ENCODE results near the gene WDPCP. TPM values are rescaled to one million over a fixed set of nuclear protein-coding genes. Genes with fewer than 3 reads are reported as not detected.
"Not testable (repeated sequence)": the region's sequence is repeated elsewhere in the genome, so short reads cannot be mapped to it uniquely, and the experiment has no call there.

The WDPCP gene
- total RNA-seq, 1 donor from 2014 or later: 5.7 TPM

DNA sequence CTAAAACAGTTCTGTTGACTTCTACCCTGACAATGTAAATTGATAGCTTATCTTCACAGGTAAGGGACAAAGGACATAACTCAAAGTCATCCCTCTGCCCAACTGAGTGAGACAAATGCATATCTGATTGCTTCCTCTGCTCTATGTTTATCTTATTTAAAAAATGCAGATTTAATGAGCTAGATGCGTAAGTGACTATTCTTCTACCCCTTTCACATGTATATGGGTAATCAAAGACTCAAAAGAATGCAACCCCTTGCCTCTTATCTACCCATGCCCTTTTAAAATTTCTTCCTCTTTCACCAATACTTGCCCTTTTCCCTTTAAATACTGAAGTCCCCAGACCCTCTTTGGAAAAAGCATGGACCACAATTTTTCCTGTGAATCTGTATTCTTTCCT lies 253.4 kb downstream of the WDPCP start:
- Mint-ChIP-seq H3K4me1 (ENCODE audit: unreplicated experiment) (peaks cover 12% of the 10 kb centered on the region), H3K4me3 (ENCODE audit: unreplicated experiment) (no peak overlapping the region), H3K9me3 (ENCODE audit: unreplicated experiment) (no peaks in the 10 kb centered on the region), H3K27me3 (ENCODE audit: unreplicated experiment) (no peaks in the 10 kb centered on the region), H3K36me3 (ENCODE audit: low read depth, unreplicated experiment) (no peaks in the 10 kb centered on the region), H3K27ac (ENCODE audit: unreplicated experiment) (no peak overlapping the region)
- no peak for DNase-seq (ENCODE audit: low spot score)
- no peak for TF ChIP-seq CTCF (IDR thresholded peaks at IDR 0.05; ENCODE audit: unreplicated experiment)

DNA sequence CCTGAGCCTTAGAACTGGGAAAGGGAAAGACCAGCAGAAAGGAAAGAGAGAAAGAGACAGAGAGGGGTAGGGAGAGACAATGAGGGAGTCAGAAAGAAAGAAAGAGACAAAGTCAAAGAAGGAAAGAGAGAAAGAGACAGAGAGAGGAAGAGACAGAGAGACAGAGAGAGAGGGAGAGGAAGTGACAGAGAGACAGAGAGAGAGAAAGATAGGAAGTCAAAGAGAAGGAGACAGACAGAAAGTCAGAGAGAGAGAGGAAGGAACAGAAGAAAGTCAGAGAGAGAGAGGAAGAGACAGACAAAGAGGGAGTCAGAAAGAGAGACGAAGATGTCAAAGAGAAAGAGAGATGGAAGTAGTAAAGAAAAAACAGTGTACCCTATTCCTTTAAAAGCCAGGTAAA lies 261.8 kb downstream of the WDPCP start:
- no peak for TF ChIP-seq CTCF (IDR thresholded peaks at IDR 0.05; ENCODE audit: unreplicated experiment)

DNA sequence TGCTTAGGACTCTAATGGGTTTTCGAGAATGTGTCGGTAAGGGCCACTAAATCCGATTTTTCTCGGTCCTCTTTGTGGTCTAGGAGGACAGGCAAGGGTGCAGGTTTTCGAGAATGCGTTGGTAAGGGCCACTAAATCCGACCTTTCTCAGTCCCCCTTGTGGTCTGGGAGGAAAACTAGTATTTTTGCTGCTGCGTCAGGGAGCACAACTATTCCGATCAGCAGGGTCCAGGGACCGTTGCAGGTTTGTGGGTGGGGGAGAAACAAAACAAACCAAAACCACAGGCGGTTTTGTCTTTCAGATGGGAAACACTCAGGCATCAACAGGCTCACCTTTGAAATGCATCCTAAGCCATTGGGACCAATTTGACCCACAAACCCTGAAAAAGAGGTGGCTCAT lies 264.6 kb downstream of the WDPCP start:
- not testable (repeated sequence) for DNase-seq (ENCODE audit: low spot score); H3K27ac Mint-ChIP-seq (ENCODE audit: unreplicated experiment); H3K4me1 Mint-ChIP-seq (ENCODE audit: unreplicated experiment); H3K4me3 Mint-ChIP-seq (ENCODE audit: unreplicated experiment); H3K9me3 Mint-ChIP-seq (ENCODE audit: unreplicated experiment); H3K36me3 Mint-ChIP-seq (ENCODE audit: low read depth, unreplicated experiment)
- H3K27me3 Mint-ChIP-seq (ENCODE audit: unreplicated experiment): peaks cover 11% of the 10 kb centered on the region

More for the DNA sequence above, 261.8 kb downstream of the WDPCP start:
- Mint-ChIP-seq H3K4me3 (ENCODE audit: unreplicated experiment) (no peak overlapping the region), H3K27ac (ENCODE audit: unreplicated experiment) (no peak overlapping the region), H3K9me3 (ENCODE audit: unreplicated experiment) (no peaks in the 10 kb centered on the region), H3K4me1 (ENCODE audit: unreplicated experiment) (peaks cover 6% of the 10 kb centered on the region), H3K27me3 (ENCODE audit: unreplicated experiment) (peaks cover 11% of the 10 kb centered on the region), H3K36me3 (ENCODE audit: low read depth, unreplicated experiment) (peaks cover 10% of the 10 kb centered on the region)
- DNase-seq (ENCODE audit: low spot score): no peak

GRCh38 chr2:63321973-63322372 lies 266.3 kb downstream of the WDPCP start:
- not testable (repeated sequence) for H3K9me3 Mint-ChIP-seq (ENCODE audit: unreplicated experiment); H3K27me3 Mint-ChIP-seq (ENCODE audit: unreplicated experiment); H3K4me1 Mint-ChIP-seq (ENCODE audit: unreplicated experiment); H3K36me3 Mint-ChIP-seq (ENCODE audit: low read depth, unreplicated experiment); DNase-seq (ENCODE audit: low spot score); H3K4me3 Mint-ChIP-seq (ENCODE audit: unreplicated experiment); H3K27ac Mint-ChIP-seq (ENCODE audit: unreplicated experiment)

- Mint-ChIP-seq H3K27ac (ENCODE audit: unreplicated experiment) (no peak overlapping the region), H3K9me3 (ENCODE audit: unreplicated experiment) (no peaks in the 10 kb centered on the region), H3K27me3 (ENCODE audit: unreplicated experiment) (peaks cover 6% of the 10 kb centered on the region), H3K4me3 (ENCODE audit: unreplicated experiment) (no peak overlapping the region), H3K4me1 (ENCODE audit: unreplicated experiment) (no peaks in the 10 kb centered on the region), H3K36me3 (ENCODE audit: low read depth, unreplicated experiment) (no peaks in the 10 kb centered on the region)
- DNase-seq (ENCODE audit: low spot score): no peak
- no peak for TF ChIP-seq CTCF (IDR thresholded peaks at IDR 0.05; ENCODE audit: unreplicated experiment)
Measured at GRCh38 chr2:63320669-63321068, 267.6 kb downstream of the WDPCP start.

DNA sequence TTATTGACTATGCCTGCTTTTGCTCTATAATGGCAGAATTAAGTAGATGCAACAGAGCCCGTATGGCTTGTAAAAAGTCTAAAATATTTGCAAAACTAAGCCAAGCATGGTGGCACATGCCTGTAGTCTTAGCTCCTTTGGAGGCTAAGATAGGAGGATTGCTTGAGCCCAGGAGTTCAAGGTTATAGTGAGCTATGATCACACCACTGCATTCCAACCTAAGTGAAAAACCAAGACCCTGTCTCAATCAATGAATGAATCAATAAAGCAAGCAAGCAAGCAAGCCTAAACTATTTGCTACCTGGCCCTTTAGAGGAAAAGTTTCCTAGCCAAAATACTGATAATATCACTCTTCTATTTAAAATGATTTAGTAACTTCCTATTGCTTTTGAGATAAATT lies 277.7 kb downstream of the WDPCP start:
- H3K27ac Mint-ChIP-seq (ENCODE audit: unreplicated experiment): no peak overlapping the region
- no peaks in the 10 kb centered on the region for H3K4me1 Mint-ChIP-seq (ENCODE audit: unreplicated experiment)
- peaks cover 4% of the 10 kb centered on the region for H3K36me3 Mint-ChIP-seq (ENCODE audit: low read depth, unreplicated experiment)

More for the DNA sequence above, 277.7 kb downstream of the WDPCP start:
- Mint-ChIP-seq H3K9me3 (ENCODE audit: unreplicated experiment) (no peaks in the 10 kb centered on the region), H3K27me3 (ENCODE audit: unreplicated experiment) (no peaks in the 10 kb centered on the region), H3K4me3 (ENCODE audit: unreplicated experiment) (no peak overlapping the region)
- no peak for TF ChIP-seq CTCF (IDR thresholded peaks at IDR 0.05; ENCODE audit: unreplicated experiment)
- DNase-seq (ENCODE audit: low spot score): no peak

All from endothelial cell (in vitro differentiated cells).